Pons (tissue), 1 donor: Measurements from ENCODE around the gene STK40.

Experiments
- DNase-seq: peaks from one replicate; pipeline ENCODE4 v3.0.0-alpha.2; 2016; ENCODE audit warnings: low spot score

Gene STK40

DNA sequence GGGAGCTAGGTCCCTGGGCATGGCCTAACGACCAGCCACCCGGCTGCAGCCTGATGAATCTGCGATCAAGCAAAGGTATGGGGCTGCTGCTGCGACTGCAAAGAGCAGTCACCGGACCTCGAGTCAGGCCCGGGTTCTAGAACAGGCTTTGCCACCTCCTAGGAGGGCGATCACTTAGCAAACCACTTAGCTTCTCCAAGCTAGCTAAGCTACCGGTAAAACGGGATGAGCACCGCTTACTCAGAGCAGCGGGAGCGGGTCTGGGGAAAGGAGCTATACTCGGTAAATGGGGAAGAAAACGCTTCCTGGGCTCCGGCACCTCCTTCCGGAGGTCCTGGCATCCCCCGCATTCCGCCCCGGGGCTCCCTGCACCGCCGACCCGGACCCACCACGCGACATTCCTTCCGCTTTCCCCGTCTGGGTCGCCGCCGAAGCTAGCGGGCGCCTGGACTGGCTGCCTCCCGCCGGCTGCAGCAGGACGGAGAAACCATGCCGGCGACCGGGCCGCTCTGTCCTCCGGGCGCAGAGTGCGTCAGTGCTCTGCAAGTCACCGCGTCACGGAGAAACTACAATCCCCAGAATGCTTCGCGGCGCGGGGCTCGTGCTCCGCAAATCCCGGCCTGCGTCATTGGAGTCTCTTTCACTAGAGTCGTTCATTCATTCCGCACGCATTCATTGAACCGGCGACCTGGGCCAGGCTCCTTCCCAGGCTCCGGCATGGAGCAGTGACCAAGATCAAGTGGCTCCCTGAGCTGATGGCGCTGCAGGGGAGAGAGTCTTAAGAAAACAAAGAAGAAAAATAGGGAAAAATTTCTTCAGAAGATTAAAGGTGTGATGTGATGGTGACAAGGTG is 11.9 kb upstream of the STK40 start, which contains the start of gene LSM10:
LSM10 (minus strand) TSS at position 531 of the 853 bp plus-strand sequence. CDS start 3,779 bp downstream, outside the sequence.
- peak; percentile 92 for DNase-seq

DNA sequence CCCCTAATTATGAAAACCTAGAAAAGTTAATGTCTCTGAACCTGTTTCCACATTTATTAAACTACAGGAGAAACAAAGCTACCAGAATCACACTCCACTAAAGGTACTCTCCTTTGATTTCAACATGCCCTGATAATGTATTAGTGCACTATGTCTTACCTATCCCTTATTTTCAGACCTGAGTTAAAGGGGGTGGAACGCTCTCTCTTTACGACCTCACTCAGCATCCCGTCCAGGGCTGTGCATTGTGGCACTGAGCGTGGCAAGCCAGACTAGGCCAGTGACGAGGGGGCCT is 11.3 kb upstream of the STK40 start:
- DNase-seq: no peak

DNA sequence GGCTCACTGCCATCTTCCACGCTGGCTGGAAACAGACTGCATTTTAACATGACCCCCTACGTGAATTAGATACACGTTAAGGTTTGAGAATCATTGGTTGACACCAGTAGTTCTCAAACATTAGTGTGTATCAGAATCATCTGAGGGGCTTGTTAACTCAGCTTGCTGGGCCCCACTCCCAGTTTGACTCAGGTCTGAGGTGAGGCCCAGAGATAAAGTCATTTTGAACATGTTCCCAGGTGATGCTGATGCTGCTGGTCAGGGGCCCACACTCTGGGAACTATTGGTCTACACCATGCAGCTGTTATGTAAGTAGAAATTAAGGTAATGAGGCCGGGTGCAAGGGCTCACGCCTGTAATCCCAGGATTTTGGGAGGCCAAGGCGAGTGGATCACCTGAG is 10.6 kb upstream of the STK40 start:
- no peak for DNase-seq

- no peak for DNase-seq
These were observed 8.0 kb upstream of the STK40 start for GRCh38 chr1:36393686-36394085.

- DNase-seq: no peak
These were observed 7.1 kb upstream of the STK40 start for GRCh38 chr1:36392836-36393235.

DNA sequence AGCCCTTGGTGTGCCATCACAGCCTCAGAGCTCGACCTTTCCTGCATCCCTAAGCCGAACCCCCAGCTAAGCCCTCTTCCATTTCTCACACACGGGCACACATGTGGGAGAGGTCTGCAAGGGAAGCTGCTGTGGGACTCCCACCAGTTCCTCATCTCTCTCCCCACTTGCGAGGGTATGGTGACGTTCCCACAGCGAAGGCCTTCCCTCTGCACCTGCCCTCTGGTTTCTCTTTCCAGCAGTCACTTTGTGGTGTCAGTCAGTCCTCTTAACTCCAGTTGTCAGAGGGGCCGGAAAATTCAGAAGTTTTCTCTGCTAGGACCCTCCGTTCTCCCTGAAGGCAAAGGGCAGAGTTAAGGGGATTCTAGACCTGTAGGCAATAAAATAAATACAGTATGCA is 5.5 kb upstream of the STK40 start:
- no peak for DNase-seq

DNA sequence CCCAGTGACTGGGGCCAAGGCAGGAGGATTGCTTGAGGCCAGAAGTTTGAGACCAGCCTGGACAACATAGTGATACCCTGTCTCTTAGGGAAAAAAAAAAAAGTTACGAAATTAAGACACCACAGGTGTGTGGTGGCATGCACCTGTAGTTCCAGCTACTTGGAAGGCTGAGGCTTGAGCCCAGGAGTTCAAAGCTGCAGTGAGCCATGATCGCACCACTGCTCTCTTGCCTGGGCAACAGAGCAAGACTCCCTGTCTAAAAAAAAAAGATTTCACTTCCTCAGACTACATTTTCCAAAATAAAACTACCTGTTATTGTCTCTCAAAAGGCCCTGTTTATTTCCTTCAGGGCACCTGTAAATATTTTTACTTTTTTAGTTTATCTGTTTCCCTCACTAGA is 4.7 kb upstream of the STK40 start:
- no peak for DNase-seq

DNA sequence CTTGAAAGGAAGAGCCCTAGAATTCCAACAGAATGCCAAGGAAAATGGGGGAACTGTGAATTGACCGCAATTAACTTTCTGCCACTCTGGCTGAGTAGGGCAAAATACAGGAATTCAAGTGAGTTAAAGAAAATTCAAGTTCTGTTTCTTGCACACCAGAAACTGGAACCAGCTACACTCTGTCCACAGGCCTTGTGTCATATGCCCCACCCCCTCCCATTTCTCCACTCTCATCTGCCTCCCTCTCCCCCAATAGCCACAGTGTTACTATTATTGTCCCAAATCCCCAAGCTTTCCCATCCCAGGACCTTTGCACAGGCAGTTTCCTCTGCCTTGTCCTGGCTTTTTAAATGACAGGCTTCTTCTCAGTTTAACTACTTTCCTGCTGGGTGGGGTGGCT is 4.3 kb upstream of the STK40 start:
- peak; percentile 31 for DNase-seq

GRCh38 chr1:36389261-36389660 is 3.5 kb upstream of the STK40 start:
- DNase-seq: no peak

DNA sequence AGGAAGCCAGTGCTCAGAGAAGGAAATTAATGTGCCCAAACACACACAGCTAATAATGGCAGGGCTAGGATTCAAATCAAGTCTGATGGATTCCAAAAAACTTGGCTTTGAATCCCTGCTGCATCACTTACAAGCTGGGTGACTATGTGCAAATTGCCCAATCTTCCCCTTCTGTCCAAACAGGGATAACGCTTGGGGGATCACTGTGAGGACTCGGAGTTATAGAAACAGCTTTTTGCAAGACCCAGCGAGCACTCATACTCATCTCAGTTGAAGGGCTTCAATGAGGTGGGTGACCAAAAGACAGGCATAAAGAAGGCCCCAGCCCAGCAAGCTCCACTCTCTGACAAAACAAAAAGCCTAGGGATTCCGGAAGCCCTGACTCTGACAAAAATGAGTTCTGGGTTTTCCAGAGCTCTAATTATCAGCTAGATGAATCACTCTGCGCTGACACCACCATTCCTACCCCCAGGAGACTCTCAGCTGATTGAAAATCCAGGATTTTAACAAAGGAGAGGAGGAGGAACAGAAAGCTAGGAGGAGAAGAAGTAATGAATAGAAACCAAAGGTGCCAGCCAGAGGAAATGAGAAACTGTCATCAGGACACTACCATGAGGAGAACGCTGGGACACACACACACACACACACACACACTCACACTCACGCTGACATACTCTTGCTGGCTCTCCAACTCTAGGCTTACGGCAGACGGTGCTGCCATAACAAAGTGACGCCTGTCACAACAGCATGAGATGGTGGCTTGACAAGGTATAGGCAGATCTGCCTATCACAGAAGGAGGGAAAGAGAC is 1.6 kb upstream of the STK40 start:
- DNase-seq: peak; percentile 50

DNA sequence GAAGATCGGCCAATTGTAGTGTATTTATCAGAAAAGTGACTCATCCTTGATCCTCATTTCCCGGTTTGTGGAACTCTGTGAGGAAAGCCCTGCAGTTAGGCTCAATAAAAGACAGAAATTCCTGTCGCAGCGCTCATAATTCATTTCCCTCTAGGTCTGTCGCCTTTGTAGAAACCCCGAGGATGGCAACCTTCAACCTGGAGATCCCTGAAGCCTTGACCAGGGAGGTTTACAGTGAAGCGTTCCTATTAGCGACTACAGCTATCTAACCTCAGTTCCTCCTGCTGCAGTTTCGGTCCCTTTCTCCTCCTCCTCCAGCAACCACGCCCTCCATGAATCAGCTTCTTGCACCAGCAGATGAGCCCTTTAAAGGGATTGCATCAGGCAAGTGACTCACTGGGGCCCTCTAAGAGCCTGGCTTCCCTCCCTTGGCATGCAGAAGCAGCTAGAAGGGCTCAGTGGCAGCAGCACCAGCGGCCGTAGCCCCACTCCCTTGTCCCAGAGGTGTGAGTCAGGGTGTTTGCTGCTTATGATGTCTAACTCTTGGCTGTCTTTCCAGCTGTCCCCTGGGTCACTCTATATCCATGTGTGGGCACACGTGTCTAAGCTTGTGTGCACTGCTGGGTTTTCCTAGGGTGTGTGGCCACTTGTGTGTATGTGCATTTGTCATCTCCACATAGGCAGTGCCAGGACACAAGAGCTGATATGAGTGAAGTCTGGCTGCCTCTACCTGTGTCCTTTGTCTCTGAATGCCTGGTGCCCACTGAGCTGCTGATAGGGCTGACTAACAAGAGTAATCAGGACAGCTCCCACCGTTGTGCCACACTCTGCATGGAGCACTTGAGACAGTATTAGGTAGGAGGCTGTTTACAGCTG is 779 bp upstream of the STK40 start:
- peak; percentile 96 for DNase-seq

DNA sequence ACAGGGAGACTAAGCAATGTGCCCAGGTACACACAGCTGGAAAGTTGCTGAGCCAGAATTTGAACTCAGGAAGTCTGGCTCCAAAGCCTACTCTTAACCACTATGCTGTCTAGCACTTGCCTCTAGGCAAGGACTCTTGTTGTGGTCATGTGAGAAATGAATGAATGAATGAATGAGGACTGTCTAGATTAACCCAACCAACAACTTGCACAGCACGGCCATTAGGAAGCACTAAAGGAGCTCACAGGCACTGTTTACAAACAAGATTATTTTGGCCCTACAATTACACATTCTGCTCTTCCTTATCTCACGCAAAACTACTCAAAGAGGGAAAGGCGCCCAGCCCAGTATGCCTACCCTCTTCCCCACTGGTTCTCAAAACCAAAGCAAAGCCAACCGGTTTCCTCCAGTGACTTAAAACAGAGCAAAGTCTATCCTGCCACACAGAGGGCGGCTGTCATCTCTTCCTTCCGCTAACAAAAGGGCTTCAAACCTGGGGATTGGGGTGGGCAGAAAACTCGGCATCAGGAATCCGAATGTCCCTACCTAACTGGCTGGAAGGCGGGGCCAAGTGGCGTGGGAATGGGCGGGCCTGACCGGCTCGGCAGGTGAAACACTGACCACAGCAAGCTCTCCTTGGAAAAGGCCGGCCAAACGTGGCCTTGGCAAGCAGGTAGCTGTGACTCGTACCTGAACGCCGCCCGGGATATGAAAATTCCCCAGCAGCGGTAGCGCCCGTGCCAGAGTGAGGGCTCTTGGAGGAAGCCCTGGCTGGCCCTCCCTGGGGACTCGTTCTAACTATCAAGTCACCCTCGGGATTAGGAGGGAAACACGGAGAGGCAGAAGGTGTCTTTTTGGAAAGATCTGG is 948 bp downstream of the STK40 start:
- DNase-seq: peak; percentile 47

DNA sequence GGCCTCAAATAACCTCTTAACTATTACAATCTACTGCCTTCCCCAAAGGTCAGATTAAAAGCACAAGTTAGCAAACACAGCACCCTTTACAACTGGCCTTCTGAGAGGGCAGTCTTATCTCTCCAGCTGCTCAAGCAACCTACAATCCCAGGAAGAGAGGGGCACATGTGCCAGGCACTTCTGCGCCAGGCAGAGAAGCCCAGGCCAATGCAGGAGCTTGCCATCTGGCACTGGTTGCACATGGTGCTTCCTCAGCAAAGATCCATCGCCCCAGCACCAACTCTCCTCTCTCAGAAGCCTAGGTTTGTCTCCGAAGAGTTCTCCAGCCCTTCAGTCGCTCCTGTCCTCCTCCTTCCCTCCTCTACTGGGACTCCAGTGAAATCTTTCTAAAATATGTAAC is 2.5 kb downstream of the STK40 start:
- no peak for DNase-seq

DNA sequence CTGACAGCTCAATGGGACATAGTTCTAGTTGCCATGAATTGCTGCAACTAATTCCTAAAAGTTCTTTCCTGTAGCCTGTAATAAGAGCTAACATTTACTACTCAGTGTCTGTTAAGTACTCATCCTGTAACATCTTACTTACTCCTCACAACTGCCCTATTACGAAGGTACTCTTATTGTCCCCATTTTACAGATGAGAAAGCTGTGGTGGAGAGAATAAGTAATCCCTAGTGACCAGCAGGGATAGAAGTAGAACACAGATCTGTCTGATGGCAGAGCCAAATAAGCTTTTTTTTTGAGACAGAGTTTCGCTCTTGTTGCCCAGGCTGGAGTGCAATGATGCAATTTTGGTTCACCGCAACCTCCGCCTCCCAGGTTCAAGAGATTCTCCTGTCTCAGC is 3.1 kb downstream of the STK40 start:
- DNase-seq: no peak

GRCh38 chr1:36382231-36382630 is 3.5 kb downstream of the STK40 start:
- no peak for DNase-seq

- no peak for DNase-seq
These were observed 4.3 kb downstream of the STK40 start for GRCh38 chr1:36381405-36381804.

DNA sequence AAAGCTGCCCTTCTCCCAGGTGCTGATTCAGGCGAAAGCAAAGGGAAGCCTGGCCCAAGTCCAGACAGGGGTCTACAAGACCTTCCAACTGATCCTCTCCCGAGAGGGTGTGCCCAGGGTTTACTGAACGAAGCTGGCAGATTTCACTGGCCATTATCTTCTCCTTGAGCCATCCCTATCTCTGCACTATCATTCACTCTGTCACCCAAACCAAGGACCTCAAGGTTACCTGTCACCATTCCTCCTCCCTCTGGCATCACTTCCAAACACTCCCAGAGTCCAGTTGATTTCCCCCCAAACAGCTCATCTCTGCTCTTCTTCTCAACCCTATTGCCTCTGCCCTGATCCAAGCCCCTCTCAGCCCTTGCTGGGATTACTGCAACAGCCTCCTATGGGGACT is 4.9 kb downstream of the STK40 start:
- no peak for DNase-seq

DNA sequence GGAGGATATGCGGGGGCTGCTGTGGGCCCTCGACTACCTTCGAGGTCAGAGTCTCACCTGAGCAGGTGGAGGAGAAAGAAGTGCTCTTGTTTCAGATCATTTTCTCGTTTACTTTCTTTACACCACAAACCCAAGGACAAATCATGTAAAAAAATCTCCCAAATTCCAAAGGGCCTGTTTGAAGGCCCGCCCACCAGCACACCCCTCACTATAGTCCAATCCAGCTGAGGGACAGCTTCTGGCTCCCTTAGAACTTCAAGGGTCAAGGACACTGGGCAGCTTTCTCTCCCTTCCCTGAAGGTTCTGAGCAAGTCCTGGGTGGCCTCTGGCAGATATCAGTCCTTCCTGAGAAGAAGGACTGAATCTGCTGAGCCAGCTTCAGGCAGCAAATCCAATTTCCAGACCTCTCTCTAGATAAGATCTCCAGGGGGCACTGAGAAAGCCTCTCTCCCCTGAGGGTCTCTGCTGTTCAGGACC is 5.5 kb downstream of the STK40 start:
- DNase-seq: no peak

- no peak for DNase-seq
These were observed 7.8 kb downstream of the STK40 start for GRCh38 chr1:36377791-36378492.

DNA sequence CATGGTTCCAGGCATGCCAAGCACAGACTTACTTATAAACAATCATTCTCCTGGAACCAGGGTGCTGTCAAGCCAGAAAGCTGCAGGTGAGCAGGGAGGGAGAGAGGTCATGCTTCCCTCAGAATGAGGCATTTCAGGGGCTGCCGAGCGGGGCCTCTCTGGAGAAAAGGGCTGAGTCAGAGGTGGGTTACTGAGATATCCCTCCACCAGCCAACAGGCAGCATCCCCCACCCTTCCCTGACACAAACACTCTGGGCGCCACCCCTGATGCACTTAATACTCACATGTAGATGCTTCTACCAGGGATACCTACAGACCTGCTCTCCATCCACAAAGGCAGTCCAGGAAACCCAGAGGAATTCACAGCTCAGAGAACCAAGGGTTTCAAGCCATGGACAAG is 13.1 kb downstream of the STK40 start:
- no peak for DNase-seq
